GM21619 (cell line): Measurements from ENCODE around the gene IGF2BP2.

ENCODE experiments used
- ATAC-seq: cut with Tn5 transposase; IDR thresholded peaks from one replicate; pipeline ENCODE4 v1.9.1; 2021; ENCODE audit not compliant: unreplicated experiment

The IGF2BP2 gene

GRCh38 chr3:185737740-185738680 is 86.8 kb downstream of the IGF2BP2 start:
- ATAC-seq: no peak

- ATAC-seq: no peak
Observed at GRCh38 chr3:185737020-185737419, 87.8 kb downstream of the IGF2BP2 start.

- no peak for ATAC-seq
Observed at GRCh38 chr3:185734725-185735096, 90.1 kb downstream of the IGF2BP2 start.

- ATAC-seq: no peak
Observed at GRCh38 chr3:185733980-185734724, 90.7 kb downstream of the IGF2BP2 start.

GRCh38 chr3:185732782-185733181 is 92.1 kb downstream of the IGF2BP2 start:
- ATAC-seq: no peak

- no peak for ATAC-seq
Observed at GRCh38 chr3:185730550-185730949, 94.3 kb downstream of the IGF2BP2 start.

- ATAC-seq: no peak
Observed at GRCh38 chr3:185729337-185730055, 95.3 kb downstream of the IGF2BP2 start.

GRCh38 chr3:185728630-185729336 is 96.1 kb downstream of the IGF2BP2 start:
- no peak for ATAC-seq

GRCh38 chr3:185727873-185728272 is 97.0 kb downstream of the IGF2BP2 start:
- no peak for ATAC-seq

- no peak for ATAC-seq
Observed at GRCh38 chr3:185726254-185726967, 98.4 kb downstream of the IGF2BP2 start.

- ATAC-seq: no peak
Observed at GRCh38 chr3:185724761-185725160, 100.1 kb downstream of the IGF2BP2 start.

- no peak for ATAC-seq
Observed at GRCh38 chr3:185724251-185724650, 100.6 kb downstream of the IGF2BP2 start.

GRCh38 chr3:185722881-185723280 is 102.0 kb downstream of the IGF2BP2 start:
- no peak for ATAC-seq

- no peak for ATAC-seq
Observed at GRCh38 chr3:185721970-185722369, 102.9 kb downstream of the IGF2BP2 start.

GRCh38 chr3:185720326-185720725 is 104.5 kb downstream of the IGF2BP2 start:
- ATAC-seq: no peak

GRCh38 chr3:185718736-185719593 is 105.9 kb downstream of the IGF2BP2 start:
- no peak for ATAC-seq

GRCh38 chr3:185717627-185718402 is 107.0 kb downstream of the IGF2BP2 start:
- no peak for ATAC-seq

- ATAC-seq: no peak
Observed at GRCh38 chr3:185717121-185717520, 107.7 kb downstream of the IGF2BP2 start.
